ENCODE measurements around the gene NPC1.
A peak's percentile ranks its signal among the peaks of the same experiment; 100 is the strongest.
"Not testable (repeated sequence)": the region's sequence is repeated elsewhere in the genome, so short reads cannot be mapped to it uniquely, and the experiment has no call there.

NPC1 gene

GRCh38 chr18:23586249-23587196 is at the start of gene NPC1:
Gene NPC1 (minus strand): TSS chr18:23586506. CDS start chr18:23586343, 163 bp downstream.
- DNase-seq (ENCODE audit: low read depth, low spot score): peak; percentile 81

- DNase-seq (ENCODE audit: low read depth, low spot score): no peak
Measured at GRCh38 chr18:23636071-23636399, 49.7 kb upstream of the NPC1 start.

GRCh38 chr18:23635283-23636070 is 49.2 kb upstream of the NPC1 start:
- DNase-seq (ENCODE audit: low read depth, low spot score): no peak

- no peak for DNase-seq (ENCODE audit: low read depth, low spot score)
Measured at GRCh38 chr18:23634692-23635091, 48.4 kb upstream of the NPC1 start.

- DNase-seq (ENCODE audit: low read depth, low spot score): no peak
Measured at GRCh38 chr18:23632615-23633014, 46.3 kb upstream of the NPC1 start.

GRCh38 chr18:23631746-23632145 is 45.4 kb upstream of the NPC1 start:
- DNase-seq (ENCODE audit: low read depth, low spot score): no peak

- DNase-seq (ENCODE audit: low read depth, low spot score): no peak
Measured at GRCh38 chr18:23631312-23631711, 45.0 kb upstream of the NPC1 start.

GRCh38 chr18:23629444-23629946 is 43.2 kb upstream of the NPC1 start:
- DNase-seq (ENCODE audit: low read depth, low spot score): no peak

- no peak for DNase-seq (ENCODE audit: low read depth, low spot score)
Measured at GRCh38 chr18:23627970-23628369, 41.7 kb upstream of the NPC1 start.

- no peak for DNase-seq (ENCODE audit: low read depth, low spot score)
Measured at GRCh38 chr18:23627321-23627720, 41.0 kb upstream of the NPC1 start.

- DNase-seq (ENCODE audit: low read depth, low spot score): no peak
Measured at GRCh38 chr18:23626451-23627279, 40.4 kb upstream of the NPC1 start.

- no peak for DNase-seq (ENCODE audit: low read depth, low spot score)
Measured at GRCh38 chr18:23623040-23623439, 36.7 kb upstream of the NPC1 start.

GRCh38 chr18:23619388-23619881 is 33.1 kb upstream of the NPC1 start:
- no peak for DNase-seq (ENCODE audit: low read depth, low spot score)

GRCh38 chr18:23618862-23619387 is 32.6 kb upstream of the NPC1 start:
- no peak for DNase-seq (ENCODE audit: low read depth, low spot score)

GRCh38 chr18:23617412-23618014 is 31.2 kb upstream of the NPC1 start:
- DNase-seq (ENCODE audit: low read depth, low spot score): no peak

- no peak for DNase-seq (ENCODE audit: low read depth, low spot score)
Measured at GRCh38 chr18:23616258-23616657, 30.0 kb upstream of the NPC1 start.

GRCh38 chr18:23614891-23615290 is 28.6 kb upstream of the NPC1 start:
- no peak for DNase-seq (ENCODE audit: low read depth, low spot score)

- no peak for DNase-seq (ENCODE audit: low read depth, low spot score)
Measured at GRCh38 chr18:23614413-23614812, 28.1 kb upstream of the NPC1 start.

GRCh38 chr18:23613091-23613475 is 26.8 kb upstream of the NPC1 start:
- DNase-seq (ENCODE audit: low read depth, low spot score): not testable (repeated sequence)

GRCh38 chr18:23612434-23613090 is 26.3 kb upstream of the NPC1 start:
- no peak for DNase-seq (ENCODE audit: low read depth, low spot score)
